ELR (cell line): ENCODE measurements around the gene XPNPEP2.

ENCODE experiments used
- DNase-seq: peaks from one replicate; pipeline ENCODE4 v3.0.0-alpha.2; 2015; ENCODE audit warnings: low read depth

XPNPEP2 gene

GRCh38 chrX:129754056-129755024 is 15.6 kb downstream of the XPNPEP2 start:
- no peak for DNase-seq

GRCh38 chrX:129755779-129756650 is 17.2 kb downstream of the XPNPEP2 start:
- no peak for DNase-seq

- DNase-seq, result peak; percentile 82
These were observed 20.8 kb downstream of the XPNPEP2 start for GRCh38 chrX:129759576-129760061.

- DNase-seq, result no peak
These were observed 21.4 kb downstream of the XPNPEP2 start for GRCh38 chrX:129760155-129760554.

- DNase-seq, result no peak
These were observed 22.2 kb downstream of the XPNPEP2 start for GRCh38 chrX:129760981-129761380.

- DNase-seq, result no peak
These were observed 22.8 kb downstream of the XPNPEP2 start for GRCh38 chrX:129761596-129761995.

GRCh38 chrX:129762448-129762847 is 23.7 kb downstream of the XPNPEP2 start:
- DNase-seq, result no peak

- no peak for DNase-seq
These were observed 24.9 kb downstream of the XPNPEP2 start for GRCh38 chrX:129763666-129764065.

GRCh38 chrX:129768186-129768585 is 29.4 kb downstream of the XPNPEP2 start:
- no peak for DNase-seq

GRCh38 chrX:129768586-129769466 is 30.0 kb downstream of the XPNPEP2 start:
- no peak for DNase-seq

GRCh38 chrX:129769467-129770154 is 30.8 kb downstream of the XPNPEP2 start:
- no peak for DNase-seq

GRCh38 chrX:129771266-129771995 is 32.7 kb downstream of the XPNPEP2 start:
- no peak for DNase-seq

- no peak for DNase-seq
These were observed 34.1 kb downstream of the XPNPEP2 start for GRCh38 chrX:129772796-129773431.

GRCh38 chrX:129773649-129774458 is 35.1 kb downstream of the XPNPEP2 start:
- DNase-seq, result no peak

- DNase-seq, result no peak
These were observed 38.6 kb downstream of the XPNPEP2 start for GRCh38 chrX:129777218-129778030.

GRCh38 chrX:129779086-129779672 is 40.4 kb downstream of the XPNPEP2 start:
- no peak for DNase-seq

GRCh38 chrX:129779747-129780146 is 41.0 kb downstream of the XPNPEP2 start, which contains the start of gene SASH3:
Gene SASH3, plus strand, starts transcription at chrX:129779949. Its CDS starts 149 bp downstream, at chrX:129780098.
- DNase-seq, result no peak
